Heart right ventricle (tissue), 16 donors: ENCODE results near the gene GPAT2. TPM values are rescaled to one million over a fixed set of nuclear protein-coding genes. Genes with fewer than 3 reads are reported as not detected.
"Not testable (repeated sequence)": the region's sequence is repeated elsewhere in the genome, so short reads cannot be mapped to it uniquely, and the experiment has no call there.

Experiments
- ATAC-seq, 8 donors: fragments of 200-7000 bp; cut with Tn5 transposase; one replicate each; pipeline ENCODE4 v1.9.1; 2020; ENCODE audit warnings: mild to moderate bottlenecking in 8 of 8, moderate library complexity in 8 of 8, moderate number of reproducible peaks in 1 of 8
- DNase-seq, 2 donors: peaks; one replicate each; pipeline ENCODE4 v3.0.0-alpha.2; 2020
- H3K27ac ChIP-seq, 10 donors: fragments of 200-600 bp; sonication (generic) in 2 of 10; one replicate each; pipeline versions ENCODE4 v1.5.0 to v1.8.0; 2020 to 2022; ENCODE audit warnings: mild to moderate bottlenecking in 3 of 10
- H3K27me3 ChIP-seq, 7 donors: fragments of 200-600 bp; one replicate each; pipeline ENCODE4 v1.8.0; 2021 to 2022; ENCODE audit warnings: mild to moderate bottlenecking in 2 of 7
- H3K36me3 ChIP-seq, 9 donors: fragments of 200-600 bp; sonication (generic) in 1 of 9; one replicate each; pipeline versions ENCODE4 v1.5.0 to v1.8.0; 2020 to 2022; ENCODE audit warnings: mild to moderate bottlenecking in 2 of 9
- H3K4me1 ChIP-seq, 9 donors: fragments of 200-600 bp; sonication (generic) in 1 of 9; one replicate each; pipeline versions ENCODE4 v1.5.0 to v1.8.0; 2020 to 2022; ENCODE audit warnings: mild to moderate bottlenecking in 4 of 9
- H3K4me3 ChIP-seq, 10 donors: fragments of 200-600 bp; sonication (generic) in 2 of 10; one replicate each; pipeline versions ENCODE4 v1.5.0 to v1.8.0; 2020 to 2022; ENCODE audit warnings: mild to moderate bottlenecking in 7 of 10, moderate library complexity in 2 of 10
- H3K9me3 ChIP-seq, 11 donors: fragments of 200-600 bp in 10 of 11; sonication (generic) in 2 of 11; one replicate each; pipeline versions ENCODE4 v1.5.0 to v1.8.0; 2013 to 2022; ENCODE audit warnings: mild to moderate bottlenecking in 2 of 11, control low read depth in 1 of 11, moderate library complexity in 1 of 11
- CTCF ChIP-seq, 9 donors: fragments of 200-600 bp; sonication (generic) in 2 of 9; IDR thresholded peaks; one replicate each; pipeline versions ENCODE4 v1.5.0 to v1.8.0; 2021 to 2022; ENCODE audit warnings: antibody characterized with exemption in 9 of 9, mild to moderate bottlenecking in 5 of 9, moderate library complexity in 1 of 9
- WGBS, 2 donors: extraction: QIAGEN DNeasy Blood & Tissue Kit; methylation state at CpG; one replicate each; pipeline ENCODE4 v1.1.7; 2013; ENCODE audit warnings: inconsistent platforms in 1 of 2; 5-methylcytosine and 5-hydroxymethylcytosine counted together
- intact Hi-C, 10 donors: fragments of 100-400 bp; cut with DNase I; formaldehyde crosslinking; loops; one replicate each; pipeline versions ENCODE4 v1.11.1 to v1.14.2; 2022
- polyA plus RNA-seq, 2 donors: library from polyadenylated mRNA; stranded (reverse); fragments of 200-250 nt; gene quantifications; one replicate each; pipeline ENCODE4 v1.2.3, GENCODE V29; 2013
- total RNA-seq, 10 donors: library from RNA; stranded (reverse); fragmentation: NEBNext Ultra II Directional in 3 of 10; extraction: Animal tissue kit (Norgen Biotek cat#: 25700) in 3 of 10; gene quantifications; one replicate each; pipeline versions ENCODE4 v1.2.1 to v1.2.4, GENCODE V29; 2021 to 2023
- donor health status: Arrhythmogenic right ventricular cardiomyopathy.
- donor health status: ischemic (EF 13 %, LVEDD 7.1; RV severe dilation, severe dysfunction).
- donor health status: healthy with polysubstance abuse.
- donor health status: DM: no; HTN: yes; CAD: no.
- donor health status: DM: no; HTN: no; CAD: no.
- donor health status: ischemic (EF 25% LVEDD 6.9; RV normal size, moderate dysfunction).
- donor health status: ischemic (EF 25% LVEDD 5.7; RV mildly dilated, moderate dysfunction).
- donor health status: healthy.
- donor health status: DM: yes; HTN: yes; CAD: no.
- donor health status: Ischemic cardiomyopathy.
- donor health status: ischemic (EF 35%, LVEDD 5.7; RV mildly dilated, moderate dysfunction).
- donor health status: nonischemic (EF 11% LVEDD 7.7; RV severe dilation, severe dysfunction).
- donor health status: DM: yes; HTN: yes; CAD: no.
- donor health status: PGD.
- donor health status: ischemic (EF 29% LVEDD 5.4; RV normal size, mild dysfunction).
- donor health status: nonischemic (EF 23%, LVEDD 6.1; RV moderate dilation, normal function).

GPAT2 gene
- total and polyA plus RNA-seq, 12 donors: 1.7 to 21.6 (median 4.3) TPM

GRCh38 chr2:96012086-96012791, 22.5 kb downstream of the GPAT2 start:
- peaks cover 4 to 27% (median 8%) of the 10 kb centered on the region in 9 donors for H3K4me1 ChIP-seq
- ATAC-seq, H3K27me3 ChIP-seq, H3K9me3 ChIP-seq, intact Hi-C loops, H3K36me3 ChIP-seq, DNase-seq, H3K4me3 ChIP-seq: not testable (repeated sequence)
- peak overlapping the region in 6 of 10 donors; percentile 23 to 62 (median 50) for H3K27ac ChIP-seq
- 71 to 75% methylated on average over 8 of the region's 8 CpGs for WGBS, 2 donors

- DNase-seq, intact Hi-C loops, H3K9me3 ChIP-seq, H3K27me3 ChIP-seq, H3K36me3 ChIP-seq: not testable (repeated sequence)
- 46 to 60% methylated on average over 4 of the region's 4 CpGs for WGBS, 2 donors
- peak; percentile 24 to 58 (median 43) for ATAC-seq
- peak overlapping the region in 2 of 10 donors; percentile 42 to 46 for H3K27ac ChIP-seq
- peak overlapping the region in 3 of 10 donors; percentile 11 to 31 (median 24) for H3K4me3 ChIP-seq
- H3K4me1 ChIP-seq: peaks cover 4 to 27% (median 8%) of the 10 kb centered on the region in 9 donors
- TF ChIP-seq CTCF (IDR thresholded peaks at IDR 0.05): peak in 6 of 9 donors; percentile 10 to 44 (median 32)
Observed at GRCh38 chr2:96011129-96011455, 23.6 kb downstream of the GPAT2 start.

- intact Hi-C loops, H3K27me3 ChIP-seq, H3K9me3 ChIP-seq, H3K36me3 ChIP-seq: not testable (repeated sequence)
- peak overlapping the region; percentile 69 to 89 (median 85) for H3K27ac ChIP-seq
- 0 to 1% methylated on average over 22 to 34 of the region's 65 CpGs for WGBS, 2 donors
- peak overlapping the region; percentile 32 to 76 (median 64) for H3K4me3 ChIP-seq
- peaks cover 4 to 27% (median 8%) of the 10 kb centered on the region in 9 donors for H3K4me1 ChIP-seq
- peak; percentile 98 to 100 (median 99) for ATAC-seq
- peak; percentile 96 to 98 for DNase-seq
Observed at GRCh38 chr2:96010320-96011128, 24.2 kb downstream of the GPAT2 start.

- peak overlapping the region; percentile 32 to 76 (median 64) for H3K4me3 ChIP-seq
- H3K27me3 ChIP-seq: peaks cover 0 to 12% (median 0%) of the 10 kb centered on the region in 7 donors
- 17 to 18% methylated on average over 9 to 10 of the region's 10 CpGs for WGBS, 2 donors
- H3K36me3 ChIP-seq, DNase-seq, H3K9me3 ChIP-seq, intact Hi-C loops: not testable (repeated sequence)
- peaks cover 4 to 27% (median 8%) of the 10 kb centered on the region in 9 donors for H3K4me1 ChIP-seq
- peak; percentile 9 to 59 (median 27) for ATAC-seq
- peak overlapping the region; percentile 69 to 89 (median 85) for H3K27ac ChIP-seq
Observed at GRCh38 chr2:96009833-96010232, 24.9 kb downstream of the GPAT2 start.

GRCh38 chr2:96008051-96008450, 26.7 kb downstream of the GPAT2 start:
- Histone ChIP-seq H3K4me1 (peaks cover 4 to 27% (median 8%) of the 10 kb centered on the region in 9 donors), H3K27me3 (peaks cover 0 to 21% (median 0%) of the 10 kb centered on the region in 7 donors)
- ATAC-seq, H3K27ac ChIP-seq, H3K4me3 ChIP-seq, H3K36me3 ChIP-seq, intact Hi-C loops, H3K9me3 ChIP-seq, DNase-seq: not testable (repeated sequence)
- 84 to 85% methylated on average over 6 of the region's 6 CpGs for WGBS, 2 donors

- intact Hi-C loops, H3K4me3 ChIP-seq: not testable (repeated sequence)
Observed at GRCh38 chr2:96006248-96006647, 28.5 kb downstream of the GPAT2 start.

More at GRCh38 chr2:96006248-96006647, 28.5 kb downstream of the GPAT2 start:
- H3K4me1 ChIP-seq: peaks cover 4 to 16% (median 8%) of the 10 kb centered on the region in 9 donors
- H3K27me3 ChIP-seq: peaks cover 0 to 24% (median 0%) of the 10 kb centered on the region in 7 donors
- 79 to 91% methylated on average over 5 of the region's 5 CpGs for WGBS, 2 donors
- ATAC-seq, H3K9me3 ChIP-seq, H3K36me3 ChIP-seq, H3K27ac ChIP-seq, DNase-seq: not testable (repeated sequence)
